Type B pancreatic cell (in vitro differentiated cells): ENCODE results near the gene STK33. TPM values are rescaled to one million over a fixed set of nuclear protein-coding genes. Genes with fewer than 3 reads are reported as not detected.

Source experiments
- DNase-seq: peaks from one replicate; pipeline ENCODE4 v3.0.0; 2021; ENCODE audit warnings: mixed read lengths; ENCODE audit not compliant: unreplicated experiment; ENCODE audit errors: extremely low spot score
- H3K27ac Mint-ChIP-seq: 2 replicates; pipeline ENCODE4 v1.8.0; 2021; ENCODE audit warnings: mild to moderate bottlenecking, mixed read lengths
- H3K27me3 Mint-ChIP-seq: 2 replicates; pipeline ENCODE4 v1.8.0; 2021; ENCODE audit warnings: mixed read lengths
- H3K36me3 Mint-ChIP-seq: 2 replicates; pipeline ENCODE4 v1.8.0; 2021; ENCODE audit warnings: mixed read lengths
- H3K4me1 Mint-ChIP-seq: one replicate; pipeline ENCODE4 v1.8.0; 2021; ENCODE audit warnings: mixed read lengths; ENCODE audit not compliant: unreplicated experiment
- H3K4me3 Mint-ChIP-seq: 2 replicates; pipeline ENCODE4 v1.8.0; 2021; ENCODE audit warnings: mild to moderate bottlenecking, mixed read lengths
- H3K9me3 Mint-ChIP-seq: 2 replicates; pipeline ENCODE4 v1.8.0; 2021; ENCODE audit warnings: mixed read lengths
- CTCF ChIP-seq: fragments of 200-600 bp; sonication (generic); conservative IDR thresholded peaks from 2 replicates; pipeline ENCODE4 v1.5.0; 2021; ENCODE audit warnings: antibody characterized with exemption, mild to moderate bottlenecking
- total RNA-seq: library from RNA; stranded (reverse); gene quantifications from 2 replicates; pipeline ENCODE4 v1.2.1, GENCODE V29; 2021; ENCODE audit warnings: low replicate concordance

Gene STK33
- total RNA-seq, 1 donor from 2014 or later, result 20.3 TPM

GRCh38 chr11:8610532-8611116, 16.6 kb upstream of the STK33 start:
- TF ChIP-seq CTCF, result no peak
- Mint-ChIP-seq H3K9me3 (no peaks in the 10 kb centered on the region), H3K27me3 (no peaks in the 10 kb centered on the region), H3K4me1 (peaks cover 20% of the 10 kb centered on the region), H3K36me3 (no peaks in the 10 kb centered on the region), H3K4me3 (no peak overlapping the region), H3K27ac (no peak overlapping the region)
- DNase-seq, result no peak

- H3K27ac Mint-ChIP-seq, result no peak overlapping the region
- DNase-seq, result no peak
- peaks cover 7% of the 10 kb centered on the region for H3K27me3 Mint-ChIP-seq
- no peak for TF ChIP-seq CTCF
- no peak overlapping the region for H3K4me3 Mint-ChIP-seq
- H3K4me1 Mint-ChIP-seq, result peaks cover 19% of the 10 kb centered on the region
- H3K36me3 Mint-ChIP-seq, result no peaks in the 10 kb centered on the region
- no peaks in the 10 kb centered on the region for H3K9me3 Mint-ChIP-seq
Measured at GRCh38 chr11:8608652-8609051, 14.6 kb upstream of the STK33 start.

- H3K4me3 Mint-ChIP-seq, result no peak overlapping the region
- no peak for DNase-seq
- TF ChIP-seq CTCF, result no peak
- H3K27me3 Mint-ChIP-seq, result peaks cover 9% of the 10 kb centered on the region
- H3K9me3 Mint-ChIP-seq, result no peaks in the 10 kb centered on the region
- H3K4me1 Mint-ChIP-seq, result peaks cover 10% of the 10 kb centered on the region
- H3K27ac Mint-ChIP-seq, result no peak overlapping the region
- H3K36me3 Mint-ChIP-seq, result no peaks in the 10 kb centered on the region
Measured at GRCh38 chr11:8605971-8606563, 12.0 kb upstream of the STK33 start.

GRCh38 chr11:8604078-8604723, 10.2 kb upstream of the STK33 start:
- H3K27me3 Mint-ChIP-seq, result peaks cover 9% of the 10 kb centered on the region
- H3K27ac Mint-ChIP-seq, result no peak overlapping the region
- no peaks in the 10 kb centered on the region for H3K36me3 Mint-ChIP-seq
- TF ChIP-seq CTCF, result peak; percentile 76
- H3K4me3 Mint-ChIP-seq, result no peak overlapping the region
- no peaks in the 10 kb centered on the region for H3K4me1 Mint-ChIP-seq
- no peak for DNase-seq
- no peaks in the 10 kb centered on the region for H3K9me3 Mint-ChIP-seq

GRCh38 chr11:8603696-8604077, 9.7 kb upstream of the STK33 start:
- Mint-ChIP-seq H3K9me3 (no peaks in the 10 kb centered on the region), H3K4me1 (no peaks in the 10 kb centered on the region), H3K27me3 (peaks cover 9% of the 10 kb centered on the region), H3K4me3 (no peak overlapping the region), H3K36me3 (no peaks in the 10 kb centered on the region), H3K27ac (no peak overlapping the region)
- DNase-seq, result no peak
- no peak for TF ChIP-seq CTCF
